Measurements from ENCODE around the gene PIP5K1B.

Gene PIP5K1B

DNA sequence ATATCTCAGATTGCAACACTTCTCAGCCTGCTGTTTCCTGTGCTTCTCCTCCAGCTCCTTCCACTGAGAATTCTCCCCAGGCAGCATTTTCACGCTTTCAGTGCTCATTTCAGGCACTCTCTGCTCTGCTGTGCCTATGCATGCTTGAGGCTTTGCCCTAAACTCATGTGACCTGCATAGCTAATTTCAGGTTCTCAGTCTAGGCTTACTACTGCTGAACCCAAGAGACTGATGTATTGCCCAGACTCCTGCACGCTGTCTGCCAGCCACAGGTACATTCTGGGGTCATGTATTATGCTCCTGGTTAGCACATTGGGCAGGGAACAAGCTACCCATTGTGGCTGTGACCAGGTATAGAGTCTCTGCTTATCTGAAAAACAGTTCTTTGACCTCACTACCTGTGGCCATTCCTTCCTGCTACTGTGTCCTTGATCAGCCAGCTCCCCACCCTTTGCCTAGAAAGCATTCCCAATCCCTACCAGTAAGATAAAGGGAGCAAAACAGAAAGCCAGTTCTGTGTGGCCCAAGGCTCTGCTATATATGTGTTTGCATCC is 34.7 kb downstream of the PIP5K1B start:
- DNase-seq: peak; percentile 37

DNA sequence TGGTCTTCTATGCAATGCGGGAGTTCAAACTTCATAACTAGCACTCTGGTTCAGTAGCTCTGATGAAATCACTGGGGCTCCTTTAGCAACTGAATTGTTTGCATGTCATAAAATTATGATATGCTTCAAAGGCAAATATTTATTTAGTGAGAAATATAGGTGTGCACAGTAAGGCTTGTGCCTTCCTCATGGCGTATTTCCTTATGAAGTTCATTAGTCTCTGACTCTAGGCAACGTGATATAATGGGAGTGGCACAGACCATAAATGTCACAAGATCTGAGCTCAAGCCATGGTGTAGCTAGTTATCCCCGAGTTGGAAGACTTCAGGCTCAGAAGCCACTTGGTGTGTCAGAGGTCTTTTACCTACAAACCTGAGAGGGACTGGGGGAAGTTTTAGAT is 35.5 kb downstream of the PIP5K1B start:
- DNase-seq: peak; percentile 62

DNA sequence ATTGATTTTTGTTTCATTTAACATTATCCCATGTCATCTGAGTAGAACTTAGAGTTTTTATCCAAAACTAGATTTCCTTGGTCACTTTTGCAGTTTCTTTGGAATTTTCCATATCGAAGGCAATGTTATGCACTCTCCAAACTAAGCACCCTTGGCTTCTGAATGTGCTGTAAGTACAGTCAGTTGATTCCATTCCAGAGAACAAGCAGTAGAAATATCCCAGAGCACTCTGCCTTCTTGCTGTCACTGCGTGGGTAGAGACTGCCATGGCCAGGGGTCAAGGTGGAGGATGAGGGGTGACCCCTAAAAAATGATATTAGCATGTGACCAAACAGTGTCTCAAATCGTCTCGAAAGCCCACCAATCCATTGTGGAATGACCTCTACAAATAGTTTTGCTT is 36.2 kb downstream of the PIP5K1B start:
- DNase-seq: no peak

DNA sequence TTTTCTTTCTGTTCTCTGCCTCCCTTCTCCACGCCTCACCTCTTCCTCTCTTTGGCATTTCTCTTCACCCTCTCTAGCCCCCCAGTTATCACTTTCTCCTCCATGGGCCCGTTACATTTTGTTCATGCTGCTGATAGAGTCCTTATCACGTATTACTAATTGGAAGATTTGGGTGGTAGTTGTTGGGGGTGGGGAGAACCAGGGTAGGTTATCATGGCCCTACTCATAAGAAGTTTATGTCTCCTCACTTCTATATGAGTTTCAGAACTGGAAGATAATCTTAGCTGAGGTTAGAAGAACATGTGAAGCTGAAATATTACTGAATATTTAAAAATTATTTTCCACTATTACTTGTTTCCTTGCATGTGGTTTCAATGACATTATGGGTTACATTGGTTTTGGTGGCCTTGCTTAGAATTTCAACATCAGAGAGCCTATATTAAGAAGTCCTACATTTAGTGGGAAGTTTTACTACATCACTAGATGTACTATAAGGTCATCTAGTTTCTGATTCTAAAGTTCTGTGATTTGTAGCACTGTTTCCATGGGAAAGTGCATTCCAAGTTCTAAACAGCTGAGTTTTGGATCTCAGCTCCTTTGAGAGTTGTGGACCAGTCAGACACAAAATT is 36.8 kb downstream of the PIP5K1B start:
- DNase-seq: no peak

DNA sequence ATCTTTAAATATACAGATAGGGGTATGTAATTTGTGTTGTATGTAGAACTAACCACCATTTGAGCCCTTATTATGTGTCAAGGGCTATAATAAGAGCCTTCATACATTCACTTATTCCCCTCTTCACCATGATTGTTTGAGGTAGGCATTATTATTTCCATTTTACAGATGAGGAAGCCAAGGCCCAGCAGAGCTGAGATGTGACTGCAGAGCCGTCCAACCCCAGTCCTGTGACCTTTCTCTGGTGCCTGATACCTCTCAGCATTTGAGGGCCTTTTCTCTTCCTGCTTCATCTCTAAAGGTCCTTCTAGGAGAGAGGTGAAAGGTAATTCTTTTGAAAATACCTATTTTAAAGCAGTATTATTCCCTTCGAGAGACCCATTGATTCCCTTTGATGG is 37.3 kb downstream of the PIP5K1B start:
- DNase-seq: no peak

DNA sequence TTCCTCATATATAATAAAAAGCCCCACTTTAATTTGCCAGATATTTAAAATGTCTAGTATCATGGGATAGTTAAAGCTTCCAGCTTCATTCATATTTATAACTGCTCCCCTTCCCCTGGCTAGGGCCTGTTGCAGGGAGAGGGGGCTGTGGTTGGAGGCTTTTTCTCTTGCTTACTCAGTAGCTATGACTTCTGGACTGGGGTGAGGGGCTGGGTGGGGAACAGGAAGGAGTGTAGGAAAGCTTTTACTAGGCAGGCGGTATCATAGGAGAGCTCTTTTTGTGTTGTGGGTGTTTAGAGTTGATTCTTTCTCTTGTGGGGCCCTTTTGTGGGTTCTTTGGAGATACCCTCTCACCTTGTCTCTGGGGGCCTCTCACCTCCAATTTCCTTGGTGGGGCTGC is 39.4 kb downstream of the PIP5K1B start:
- no peak for DNase-seq

DNA sequence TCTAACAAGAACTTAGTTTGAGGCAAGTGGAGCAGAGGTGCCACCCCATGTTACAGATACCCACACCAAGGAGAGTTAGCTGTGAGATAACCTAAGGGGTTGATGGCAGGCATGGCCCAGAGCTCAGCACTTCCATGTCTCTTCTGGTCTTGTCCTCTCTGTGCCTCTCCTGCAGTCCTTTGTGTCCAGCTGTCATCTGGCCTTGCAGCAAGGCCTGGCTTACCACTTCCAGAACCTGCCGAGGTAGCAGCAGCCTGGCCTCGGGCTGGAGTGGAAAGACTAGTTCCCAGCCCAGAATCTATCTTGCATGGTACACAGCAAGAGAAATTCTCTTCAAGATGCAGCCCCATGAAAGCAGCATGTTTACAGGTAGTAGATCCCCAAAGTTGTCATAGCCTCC is 41.5 kb downstream of the PIP5K1B start:
- DNase-seq: peak; percentile 79

DNA sequence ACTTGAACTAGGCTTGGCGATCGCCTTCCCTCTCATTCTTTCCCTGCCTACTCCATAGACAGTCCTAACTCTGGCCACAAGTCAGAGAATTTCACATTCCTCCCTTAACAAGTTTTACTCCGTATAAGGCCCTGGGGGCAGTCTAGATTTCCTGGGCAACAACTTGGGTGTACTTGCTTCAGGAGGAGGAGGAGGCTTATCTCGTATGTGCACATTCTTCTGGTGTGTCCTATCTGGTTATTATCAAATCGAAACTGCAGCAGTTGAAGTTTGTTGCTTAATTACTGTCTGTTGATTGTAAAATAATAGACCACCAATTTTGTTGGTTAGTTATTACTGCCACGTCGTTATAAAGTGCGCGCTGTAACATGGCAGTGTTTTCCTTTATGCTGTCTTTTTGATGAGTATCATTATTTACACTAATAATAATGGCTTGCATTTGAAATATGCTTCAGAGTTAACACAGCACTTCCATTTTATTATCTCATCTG is 42.0 kb downstream of the PIP5K1B start:
- DNase-seq: peak; percentile 97

DNA sequence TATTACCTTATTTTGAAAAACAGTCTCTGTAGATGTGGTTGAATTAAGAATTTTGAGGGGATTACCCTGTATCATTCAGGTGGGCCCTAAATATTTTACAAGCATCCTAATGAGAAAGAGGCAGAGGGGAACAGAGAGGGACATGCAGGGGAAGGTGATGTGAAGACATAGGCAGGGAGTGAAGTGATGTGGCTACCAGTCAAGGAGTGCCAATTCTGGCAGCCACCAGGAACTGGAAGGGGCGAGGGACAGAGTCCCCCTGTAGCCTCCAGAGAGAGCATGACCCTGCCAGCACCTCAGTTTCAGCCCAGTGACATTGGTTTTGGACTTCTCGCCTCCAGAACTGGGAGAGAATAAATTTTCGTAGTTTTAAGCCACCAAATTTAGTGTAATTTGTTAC is 44.1 kb downstream of the PIP5K1B start:
- no peak for DNase-seq

DNA sequence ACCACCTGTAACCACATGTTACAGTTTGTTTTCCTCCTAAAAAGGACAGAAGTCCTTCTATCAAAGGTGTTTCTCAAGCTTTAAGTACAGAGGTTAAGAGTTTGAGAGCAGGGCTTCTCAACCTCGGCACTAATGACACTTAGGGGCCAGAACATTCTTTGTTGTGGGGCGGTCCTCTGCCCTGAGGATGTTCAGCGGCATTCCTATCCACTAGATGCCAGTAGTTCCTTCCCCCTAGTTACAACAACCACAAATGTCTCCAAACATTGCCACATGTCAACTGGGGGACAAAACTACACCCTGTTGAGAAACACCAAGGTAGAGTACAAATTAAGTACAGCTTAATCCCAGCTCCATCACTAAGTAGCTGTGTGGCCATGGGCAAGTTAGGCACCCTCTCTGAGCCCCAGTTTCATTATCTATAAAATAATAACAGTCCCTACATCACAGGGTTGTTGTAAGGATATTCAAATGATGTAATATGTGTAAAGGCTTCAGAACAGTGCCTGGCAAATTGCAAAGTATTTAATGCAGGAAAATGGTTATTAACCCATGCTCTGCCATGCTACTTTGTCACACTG is 44.6 kb downstream of the PIP5K1B start:
- peak; percentile 40 for DNase-seq

DNA sequence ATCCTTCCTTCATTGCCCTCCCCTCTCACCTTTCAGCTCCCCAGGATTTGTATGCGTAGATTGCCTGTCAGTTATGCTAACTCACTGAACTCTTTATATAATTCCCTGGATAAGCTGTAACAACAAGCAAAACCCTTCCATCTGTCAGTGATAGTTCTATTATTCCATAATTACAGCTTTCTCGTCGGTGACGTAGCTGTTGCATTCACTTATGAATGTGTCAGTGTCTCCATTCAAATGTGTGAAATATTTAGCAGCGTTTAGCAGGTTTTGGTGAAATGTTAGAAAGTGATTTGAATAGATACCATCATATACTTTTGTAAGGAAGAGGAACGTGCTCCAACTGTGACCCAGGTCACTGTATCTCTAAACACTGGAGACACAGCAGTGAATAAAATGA is 45.2 kb downstream of the PIP5K1B start:
- no peak for DNase-seq

DNA sequence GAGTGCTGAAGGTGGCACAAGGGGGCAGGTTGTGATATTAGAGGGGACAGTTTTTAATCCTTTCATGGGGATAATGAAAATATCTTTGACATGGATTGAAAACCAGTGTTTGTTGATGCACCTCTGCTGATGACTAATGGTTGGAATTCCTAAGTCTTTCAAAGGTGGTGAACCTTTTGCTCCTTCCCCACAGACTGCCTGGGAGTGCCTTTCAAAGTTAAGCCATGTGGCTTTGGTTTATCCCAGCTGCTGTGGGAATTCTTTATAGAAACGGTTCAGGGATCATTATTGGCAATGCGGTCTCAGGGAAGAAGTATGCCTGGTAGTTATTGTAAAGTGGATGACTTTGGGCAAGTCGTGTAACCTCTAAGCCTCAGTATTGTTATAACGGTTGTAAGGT is 45.7 kb downstream of the PIP5K1B start:
- DNase-seq: no peak

DNA sequence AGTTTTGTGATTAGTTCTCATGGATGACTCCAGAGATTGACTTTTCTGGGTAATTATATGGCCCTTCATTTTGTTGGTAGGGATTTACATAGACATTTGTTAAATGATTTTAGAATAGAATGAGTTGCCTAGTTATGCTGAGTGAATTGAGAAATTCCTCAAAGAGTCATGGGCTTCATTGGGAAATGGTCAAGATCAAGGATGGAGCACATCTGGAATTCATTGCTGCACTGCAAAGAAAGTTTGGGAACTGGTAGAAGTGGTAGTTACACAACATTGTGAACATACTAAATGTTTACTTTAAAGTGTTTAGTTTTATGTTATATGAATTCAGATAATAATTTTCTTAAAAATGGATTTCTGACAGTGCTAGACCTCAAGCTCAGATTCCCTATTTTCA is 46.5 kb downstream of the PIP5K1B start:
- peak; percentile 46 for DNase-seq

DNA sequence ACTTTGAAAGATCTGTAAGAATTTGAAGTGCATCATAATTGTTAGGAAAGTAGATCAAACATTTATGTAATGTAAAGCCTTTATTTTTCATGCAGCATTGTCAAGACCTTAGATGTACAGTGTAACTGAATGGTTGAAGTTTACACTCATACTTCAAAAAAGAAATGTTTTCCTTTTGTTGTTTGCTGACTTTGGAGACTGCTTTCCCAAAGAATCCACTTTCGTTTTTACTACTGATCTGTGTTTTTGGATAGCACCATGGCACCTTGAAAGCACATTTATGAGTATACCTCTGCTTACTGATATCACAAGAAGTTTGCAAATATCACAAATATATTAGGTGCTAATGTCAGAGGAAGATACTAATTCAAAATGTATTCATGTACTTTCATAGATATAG is 50.0 kb downstream of the PIP5K1B start:
- DNase-seq: peak; percentile 63

DNA sequence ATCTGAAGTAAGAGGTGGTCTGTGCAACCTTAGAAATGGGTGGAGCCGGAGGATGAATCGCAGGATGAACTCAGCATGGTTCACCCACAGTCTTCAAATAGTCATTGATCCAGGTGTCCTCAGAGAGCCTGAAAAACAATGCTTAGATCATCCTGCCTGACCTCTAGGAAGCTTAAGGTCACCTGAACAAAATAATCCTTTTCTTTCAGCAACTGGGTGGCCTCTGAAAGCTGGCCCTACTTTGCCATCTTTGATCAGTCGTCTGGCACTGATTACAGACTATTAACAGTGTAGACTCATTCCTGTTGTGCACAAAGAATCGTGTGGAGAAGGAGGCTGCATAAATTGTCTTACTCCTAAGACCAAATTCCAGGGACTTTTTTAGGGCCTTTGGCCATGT is 50.7 kb downstream of the PIP5K1B start:
- peak; percentile 38 for DNase-seq

DNA sequence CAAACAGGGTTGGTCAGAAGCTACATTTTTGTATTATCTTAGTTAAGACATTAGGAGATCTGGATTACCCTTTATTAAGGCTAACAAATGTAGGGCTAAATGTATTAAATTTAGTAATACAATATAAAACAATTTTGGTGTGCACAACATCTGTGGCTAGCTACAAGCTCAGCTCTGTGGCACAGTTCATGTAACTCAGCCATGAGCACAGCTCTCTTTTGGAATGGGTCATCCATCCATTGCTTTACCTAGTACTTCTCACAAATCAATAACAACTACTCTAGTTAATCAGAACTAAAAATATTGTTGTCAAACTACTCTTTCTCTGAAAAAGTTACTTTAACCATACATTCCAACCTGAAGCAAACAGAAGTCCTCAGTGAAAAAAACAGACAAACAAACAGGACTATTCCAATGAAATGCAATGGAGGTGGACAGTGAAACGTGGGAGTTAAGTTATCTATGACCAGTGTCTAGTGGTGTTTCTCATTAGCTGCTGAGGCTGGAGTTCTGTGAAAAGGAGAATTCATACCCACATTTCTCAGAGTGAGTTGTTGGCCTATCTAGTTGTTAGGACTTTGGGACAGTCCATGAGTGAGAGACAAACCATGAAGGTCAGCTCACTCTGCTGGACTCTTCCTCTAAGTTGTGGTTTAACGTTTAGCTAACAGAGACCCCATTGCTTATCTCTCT is 55.1 kb downstream of the PIP5K1B start:
- peak; percentile 93 for DNase-seq

DNA sequence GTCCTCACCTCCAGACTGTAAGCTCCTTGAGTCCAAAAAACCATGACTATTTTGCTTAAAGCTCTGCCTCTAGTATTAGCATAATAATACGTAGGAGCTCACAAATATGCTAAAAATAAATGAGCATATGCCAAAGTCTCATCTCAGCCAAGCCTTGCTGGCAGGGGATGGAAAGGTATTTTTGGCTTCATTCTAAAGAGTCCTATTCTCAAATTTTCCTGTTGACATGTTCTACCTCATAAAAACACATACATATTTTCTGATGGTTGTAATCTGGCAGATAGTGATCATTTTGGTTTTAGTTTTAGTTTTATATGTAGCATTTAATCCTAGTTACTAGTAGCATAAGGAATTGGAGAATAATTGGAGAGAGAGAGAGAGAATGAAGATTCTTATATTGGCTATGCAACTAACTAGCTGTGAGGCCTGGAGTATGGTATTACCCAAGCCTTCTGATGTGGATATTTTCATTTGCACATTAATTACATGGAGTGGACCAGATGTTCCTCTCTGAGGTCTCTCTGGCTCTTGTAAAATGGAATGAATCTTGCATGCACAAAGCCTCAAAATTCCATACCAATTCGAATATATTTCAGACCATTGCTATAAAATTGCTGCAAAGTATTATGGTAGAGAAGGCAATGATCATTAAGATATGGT is 55.8 kb downstream of the PIP5K1B start:
- peak; percentile 45 for DNase-seq

DNA sequence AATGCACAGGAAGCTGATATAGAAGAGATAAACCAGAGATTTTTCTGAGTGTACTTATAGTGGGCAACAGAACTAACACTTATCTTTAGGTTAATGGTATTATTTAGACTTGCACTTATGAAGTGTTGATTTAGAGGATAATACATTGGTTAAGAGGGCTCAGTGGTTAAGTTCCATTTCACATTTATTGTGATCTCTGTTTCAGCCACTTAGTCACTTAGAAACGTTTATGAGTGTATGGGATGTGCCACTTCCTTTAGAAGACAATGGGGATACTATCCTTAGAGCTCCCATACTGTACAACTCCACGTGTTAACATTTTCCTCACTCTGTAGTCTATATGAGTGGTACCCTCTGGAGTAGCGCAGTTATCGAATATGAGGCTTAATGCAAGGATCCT is 57.5 kb downstream of the PIP5K1B start:
- no peak for DNase-seq

DNA sequence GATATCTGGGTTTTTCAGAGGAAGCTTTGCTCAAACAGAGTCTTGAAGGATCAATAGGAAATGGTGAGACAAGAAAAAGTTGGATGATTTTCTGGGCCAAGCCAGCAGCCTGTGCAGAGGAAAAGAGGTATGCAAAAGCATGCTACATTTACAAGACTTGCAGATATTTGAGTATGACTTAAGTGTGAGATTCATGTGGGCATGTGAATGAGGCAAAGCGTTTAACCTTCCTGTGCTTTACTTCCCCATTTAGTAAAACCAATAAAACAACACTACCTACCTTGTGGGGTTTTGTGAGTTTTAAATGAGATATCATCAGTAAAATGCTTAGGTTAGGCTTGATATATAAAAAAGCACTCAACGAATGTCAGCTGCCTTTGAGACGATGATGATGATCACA is 58.1 kb downstream of the PIP5K1B start:
- DNase-seq: peak; percentile 51

DNA sequence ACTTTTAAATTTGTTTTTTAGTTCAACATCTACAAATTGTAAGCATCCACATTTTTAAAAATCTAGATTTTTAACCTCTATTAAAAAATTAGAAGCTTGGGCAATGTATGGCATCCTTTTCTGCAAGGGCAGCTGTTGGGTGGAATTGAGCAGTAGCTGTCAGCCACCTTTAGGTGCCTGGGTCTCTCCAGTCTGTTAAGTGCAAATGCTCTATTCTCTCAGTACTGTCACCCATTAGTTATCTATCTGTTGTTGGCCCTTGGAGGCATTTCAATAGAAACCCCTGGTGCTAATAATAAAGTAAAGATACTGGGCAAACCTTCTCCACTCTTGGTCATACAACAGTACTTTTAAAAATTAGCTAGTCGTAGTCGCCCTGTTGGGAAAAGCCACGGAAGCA is 63.6 kb downstream of the PIP5K1B start:
- no peak for DNase-seq

DNA sequence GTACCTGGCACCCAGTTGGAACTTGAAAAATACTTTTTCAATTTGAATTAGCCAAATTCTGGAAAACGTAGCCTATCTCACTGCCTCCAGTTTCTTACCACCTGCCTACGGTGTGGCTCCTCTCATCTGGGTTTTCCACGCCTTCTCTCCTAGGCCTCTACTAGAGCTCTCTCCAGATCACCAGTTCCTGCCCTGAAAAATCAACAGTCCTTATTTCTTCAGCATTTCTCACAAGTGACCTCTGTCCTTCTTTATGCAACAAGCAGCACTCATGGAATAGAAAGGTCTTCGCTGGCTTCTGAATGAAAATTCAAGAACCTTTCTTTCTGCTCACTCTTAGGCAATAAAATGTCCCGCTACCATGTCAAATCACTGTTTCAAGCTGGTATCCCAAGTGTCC is 64.8 kb downstream of the PIP5K1B start:
- no peak for DNase-seq

DNA sequence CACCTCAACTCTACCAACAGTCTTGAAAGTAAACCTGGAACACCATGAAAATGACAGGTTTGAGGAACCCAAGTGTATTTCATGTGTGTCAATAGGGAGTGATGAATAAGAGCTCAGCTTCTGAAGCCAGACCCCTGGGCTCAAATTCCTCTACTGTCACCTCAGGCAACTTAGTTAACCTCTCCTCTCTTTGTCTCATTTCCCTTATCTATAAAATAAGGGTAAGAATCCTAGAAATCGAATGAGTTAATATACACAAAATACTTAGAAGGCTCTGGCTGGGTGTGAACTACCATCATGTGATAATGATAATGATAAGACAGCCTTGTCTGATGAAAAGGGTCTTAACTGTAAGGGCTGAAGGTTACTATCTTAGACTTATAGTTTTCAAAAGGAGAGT is 66.3 kb downstream of the PIP5K1B start:
- DNase-seq: no peak

DNA sequence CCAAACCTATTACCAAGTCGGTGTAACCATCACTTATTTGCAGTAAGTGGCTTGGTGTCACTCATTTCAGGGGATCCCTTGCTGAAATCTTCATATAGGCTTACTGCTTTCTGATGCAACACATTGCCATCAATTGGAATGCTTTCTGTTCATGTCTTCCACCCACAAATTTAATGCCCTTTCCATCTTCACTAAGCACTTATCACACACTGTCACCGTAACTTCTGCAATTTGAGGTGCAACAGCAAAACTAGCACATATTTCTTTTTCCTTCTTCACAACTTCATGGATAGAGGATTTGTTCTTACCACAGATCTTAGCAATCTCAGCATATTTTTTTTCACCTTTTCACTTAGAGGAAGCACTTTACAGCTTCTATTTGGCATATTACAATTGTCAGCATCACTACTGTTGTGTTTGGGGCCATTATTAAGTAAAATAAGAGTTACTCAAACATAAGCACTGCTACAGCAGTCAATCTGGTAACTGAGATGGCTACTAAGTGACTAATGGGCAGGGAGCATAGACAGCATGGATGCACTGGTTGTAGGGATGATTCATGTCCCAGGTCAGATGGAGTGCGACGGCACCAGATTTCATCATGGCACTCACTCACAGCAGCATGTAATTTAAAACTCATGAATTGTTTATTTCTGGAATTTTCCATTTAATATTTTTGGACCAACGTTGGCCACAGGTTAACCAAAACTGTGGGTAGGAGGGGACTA is 70.1 kb downstream of the PIP5K1B start:
- peak; percentile 93 for DNase-seq

Measured in OCI-M1 (cell line).